Left ventricle myocardium superior (tissue), 1 donor: ENCODE results near the gene OPN3. TPM values are rescaled to one million over a fixed set of nuclear protein-coding genes. Genes with fewer than 3 reads are reported as not detected.

Experiments
- ATAC-seq: fragments of 200-7000 bp; cut with Tn5 transposase; one replicate; pipeline ENCODE4 v1.9.1; 2020; ENCODE audit warnings: mild to moderate bottlenecking, moderate library complexity
- DNase-seq: peaks from one replicate; pipeline ENCODE4 v3.0.0-alpha.2; 2020
- intact Hi-C: fragments of 100-400 bp; cut with micrococcal nuclease; formaldehyde crosslinking; loops from one replicate; pipeline ENCODE4 v1.11.0; 2022
- total RNA-seq: library from RNA; stranded (reverse); fragmentation: NEBNext Ultra II Directional; extraction: Animal tissue kit (Norgen Biotek cat#: 25700); gene quantifications from one replicate; pipeline ENCODE4 v1.2.1, GENCODE V29; 2021
- donor health status: DM: no; HTN: yes; CAD: no; lungs with severe emphysema.

Gene OPN3
- total RNA-seq, 1 donor from 2014 or later: 4.3 TPM

DNA sequence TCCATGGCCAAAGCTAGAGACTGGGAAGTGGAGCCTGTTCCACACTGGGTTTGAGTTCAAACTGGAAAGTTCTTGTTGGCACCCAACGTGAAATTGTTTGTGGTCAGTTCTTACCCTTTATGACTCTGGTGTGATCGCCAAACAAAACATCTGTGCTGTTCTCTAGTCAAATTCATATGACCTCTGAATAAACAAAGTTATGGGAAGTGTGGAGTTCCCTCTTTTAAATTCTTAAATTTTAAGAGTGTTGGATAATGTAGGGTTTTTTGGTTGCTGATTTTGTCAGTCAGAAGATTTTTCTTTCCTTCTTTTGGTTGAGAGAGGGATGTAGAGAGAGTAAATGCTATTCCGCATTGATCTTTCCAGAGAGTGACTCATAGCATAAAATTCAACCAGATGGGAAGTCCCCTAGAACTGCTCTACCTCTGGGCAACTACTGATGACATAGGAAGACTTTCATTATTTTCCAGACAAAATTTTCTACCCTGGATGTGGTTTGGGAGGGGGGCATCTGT, 36.4 kb downstream of the OPN3 start:
- intact Hi-C loops: no loop called here
- ATAC-seq (no peak), DNase-seq (no peak)

DNA sequence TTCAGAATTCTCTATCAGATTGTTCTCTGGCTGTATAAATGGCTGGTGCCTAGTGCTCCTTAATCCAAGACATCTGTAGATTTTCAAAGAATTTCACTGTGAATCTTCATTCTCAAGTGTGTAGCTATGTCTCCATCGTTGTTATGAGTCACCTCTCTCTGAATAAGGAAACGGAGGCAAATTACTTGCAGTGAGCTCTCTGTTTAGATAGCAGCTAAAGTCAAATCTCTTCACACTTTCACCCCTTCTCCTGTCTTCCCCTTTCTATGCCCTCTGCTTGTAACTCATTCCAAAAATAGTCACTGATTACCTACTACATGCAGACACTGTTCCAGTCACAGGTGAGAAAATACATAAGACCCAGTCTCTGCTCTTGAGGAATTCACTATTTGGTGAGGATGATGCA, 39.7 kb downstream of the OPN3 start:
- intact Hi-C loops: no loop called here
- ATAC-seq (no peak), DNase-seq (no peak)

DNA sequence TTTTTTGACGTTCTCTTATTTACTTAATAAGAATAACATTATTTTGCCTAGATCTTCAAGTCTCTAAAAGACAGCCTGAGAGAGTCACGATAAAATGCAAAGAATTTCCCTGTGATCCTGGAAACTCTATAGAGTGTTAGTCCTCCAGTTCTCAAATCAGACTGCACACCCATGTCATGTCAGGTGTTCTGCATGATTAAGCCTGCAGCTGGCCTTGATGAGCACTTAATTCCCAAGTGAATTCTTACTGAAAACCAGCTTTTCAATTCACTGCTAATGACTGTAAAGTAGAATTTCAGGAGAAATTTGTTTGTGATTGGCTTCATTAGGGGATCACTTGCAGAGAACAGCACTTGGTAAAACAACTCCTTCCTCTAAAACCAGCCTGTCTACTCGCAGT, 41.9 kb downstream of the OPN3 start:
- ATAC-seq: no peak
- intact Hi-C loops: no loop called here
- DNase-seq: no peak

DNA sequence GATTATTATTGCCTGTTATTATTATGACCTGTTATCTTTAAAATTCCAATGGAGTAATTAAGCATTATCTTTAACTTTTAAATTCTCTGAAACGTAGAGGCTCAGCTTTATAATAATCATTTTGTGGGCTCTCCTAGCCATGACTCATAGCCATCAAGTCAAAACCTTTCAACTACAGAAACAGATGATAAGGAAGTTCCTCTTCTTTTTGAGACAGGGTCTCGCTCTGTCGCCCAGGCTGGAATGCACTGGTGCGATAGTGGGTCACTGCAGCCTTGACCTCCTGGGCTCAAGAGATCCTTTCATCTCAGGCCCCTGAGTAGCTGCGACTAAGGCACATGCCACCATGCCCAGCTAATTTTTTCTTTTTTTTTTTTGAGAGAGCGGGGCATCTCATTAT, 43.5 kb downstream of the OPN3 start:
- no peak for DNase-seq
- intact Hi-C loops: no loop called here
- no peak for ATAC-seq

DNA sequence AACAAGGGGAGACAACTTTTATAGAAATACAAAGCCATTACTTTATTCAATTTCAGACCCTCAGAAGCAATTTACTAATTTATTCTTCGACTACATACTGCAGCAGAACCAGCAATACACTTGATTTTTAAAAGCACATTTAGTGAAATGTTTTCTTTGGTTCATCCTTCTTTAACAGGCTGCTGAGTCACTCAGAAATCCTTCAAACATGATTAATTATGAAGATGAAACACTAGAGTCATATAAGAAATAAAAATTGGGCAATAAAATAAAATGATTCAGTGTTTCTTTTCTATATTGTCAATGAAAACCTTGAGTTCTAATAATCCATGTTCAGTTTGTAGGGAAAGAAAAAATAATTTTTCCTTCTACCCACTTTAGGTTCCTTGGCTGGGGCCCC, 47.0 kb downstream of the OPN3 start:
- ATAC-seq (no peak), DNase-seq (no peak)
- intact Hi-C loops: no loop called here

DNA sequence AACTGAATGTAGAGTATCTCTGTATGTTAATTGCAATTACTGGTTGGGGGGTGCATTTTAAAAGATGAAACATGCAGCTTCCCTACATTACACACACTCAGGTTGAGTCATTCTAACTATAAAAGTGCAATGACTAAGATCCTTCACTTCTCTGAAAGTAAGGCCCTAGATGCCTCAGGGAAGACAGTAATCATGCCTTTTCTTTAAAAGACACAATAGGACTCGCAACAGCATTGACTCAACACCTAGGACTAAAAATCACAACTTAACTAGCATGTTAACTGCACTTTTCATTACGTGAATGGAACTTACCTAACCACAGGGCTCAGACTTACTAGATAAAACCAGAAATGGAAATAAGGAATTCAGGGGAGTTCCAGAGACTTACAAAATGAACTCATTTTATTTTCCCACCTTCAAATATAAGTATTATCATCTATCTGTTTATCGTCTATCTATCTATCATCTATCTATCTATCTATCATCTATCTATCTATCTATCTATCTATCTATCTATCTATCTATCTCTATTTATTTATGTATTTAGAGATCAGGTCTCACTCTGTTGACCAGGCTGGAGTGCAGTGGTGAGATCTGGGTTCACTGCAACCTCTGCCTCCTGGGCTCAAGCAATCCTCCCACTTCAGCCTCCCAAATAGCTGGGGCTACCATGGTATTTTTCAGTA, 47.8 kb downstream of the OPN3 start:
- intact Hi-C loops: no loop called here
- ATAC-seq: no peak
- no peak for DNase-seq

DNA sequence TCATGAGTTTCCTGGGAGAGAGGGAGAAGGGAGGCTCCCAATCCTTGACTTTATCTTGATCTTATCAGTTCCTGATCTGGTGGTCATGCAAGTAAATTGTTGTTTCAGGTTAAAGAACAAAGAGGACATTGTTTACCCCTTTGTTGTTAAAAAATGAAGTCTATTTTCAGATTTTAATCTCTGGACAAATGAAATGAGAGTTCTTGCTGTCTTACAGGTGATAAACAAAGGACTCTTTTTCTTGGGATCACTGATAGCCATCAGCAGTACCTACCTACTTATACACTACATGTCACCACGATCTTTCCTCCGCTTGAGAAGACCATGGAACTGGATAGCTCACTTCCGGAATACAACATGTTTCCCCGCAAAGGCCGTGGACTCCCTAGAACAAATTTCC, 48.4 kb downstream of the OPN3 start:
- no peak for ATAC-seq
- intact Hi-C loops: no loop called here
- DNase-seq: no peak

DNA sequence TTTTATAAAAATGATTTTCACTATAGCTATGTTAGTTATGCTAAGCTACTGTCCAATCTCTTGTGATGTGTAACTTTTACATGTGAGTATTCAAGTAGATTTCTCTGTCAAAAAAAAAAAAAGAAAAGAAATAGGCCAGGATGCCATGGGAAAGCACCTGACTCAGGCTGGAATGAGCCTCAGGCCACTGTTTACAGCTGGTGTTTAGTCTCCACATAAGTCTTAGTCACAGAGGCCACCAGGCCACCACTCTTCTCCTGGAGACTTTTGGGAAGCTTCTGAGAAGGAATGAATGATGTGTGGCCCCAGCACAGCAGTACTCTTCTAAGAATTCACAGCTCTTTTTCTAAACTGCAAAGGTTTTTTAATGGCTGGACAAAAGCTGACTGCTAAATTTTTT, 48.9 kb downstream of the OPN3 start:
- intact Hi-C loops: no loop called here
- ATAC-seq: no peak
- DNase-seq: no peak

DNA sequence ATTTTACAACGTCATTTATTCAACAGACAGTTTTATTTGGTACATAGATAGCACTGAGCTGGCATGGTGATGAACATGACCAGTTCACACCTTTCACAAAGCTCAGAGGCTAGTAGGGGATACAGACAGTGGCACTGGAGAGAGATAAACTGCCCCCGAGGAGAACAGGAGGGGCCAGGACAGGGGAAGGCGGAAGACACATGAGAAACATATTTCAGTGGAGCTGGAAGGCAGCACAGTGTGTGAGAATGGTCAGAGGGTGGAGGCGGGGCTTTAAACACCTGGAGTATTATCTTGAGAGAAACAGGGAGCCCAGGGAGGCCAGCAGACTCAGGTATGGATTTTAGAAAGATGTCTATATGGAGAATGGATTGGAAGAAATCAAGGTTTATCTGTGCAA, 49.5 kb downstream of the OPN3 start:
- ATAC-seq (no peak), DNase-seq (no peak)
- intact Hi-C loops: no loop called here

DNA sequence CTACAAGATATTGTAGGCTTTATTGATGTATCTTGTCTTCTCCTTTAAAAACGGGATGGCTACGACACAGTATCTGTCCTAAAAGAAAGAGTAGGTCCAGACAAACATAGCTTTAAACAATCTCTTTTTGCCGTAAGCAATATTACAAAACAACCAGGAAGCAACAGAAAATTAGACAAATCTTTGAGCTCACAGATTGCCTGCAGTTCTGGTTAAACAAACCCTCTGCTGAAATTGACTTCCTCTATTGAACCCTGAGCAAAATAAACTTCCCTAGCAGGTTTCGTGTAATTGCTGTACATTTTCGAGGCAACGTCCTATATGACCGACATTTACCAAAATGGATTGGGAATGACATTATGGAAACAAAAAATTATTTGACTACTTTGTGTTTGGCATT, 50.6 kb downstream of the OPN3 start:
- DNase-seq (no peak), ATAC-seq (no peak)
- intact Hi-C loops: no loop called here

DNA sequence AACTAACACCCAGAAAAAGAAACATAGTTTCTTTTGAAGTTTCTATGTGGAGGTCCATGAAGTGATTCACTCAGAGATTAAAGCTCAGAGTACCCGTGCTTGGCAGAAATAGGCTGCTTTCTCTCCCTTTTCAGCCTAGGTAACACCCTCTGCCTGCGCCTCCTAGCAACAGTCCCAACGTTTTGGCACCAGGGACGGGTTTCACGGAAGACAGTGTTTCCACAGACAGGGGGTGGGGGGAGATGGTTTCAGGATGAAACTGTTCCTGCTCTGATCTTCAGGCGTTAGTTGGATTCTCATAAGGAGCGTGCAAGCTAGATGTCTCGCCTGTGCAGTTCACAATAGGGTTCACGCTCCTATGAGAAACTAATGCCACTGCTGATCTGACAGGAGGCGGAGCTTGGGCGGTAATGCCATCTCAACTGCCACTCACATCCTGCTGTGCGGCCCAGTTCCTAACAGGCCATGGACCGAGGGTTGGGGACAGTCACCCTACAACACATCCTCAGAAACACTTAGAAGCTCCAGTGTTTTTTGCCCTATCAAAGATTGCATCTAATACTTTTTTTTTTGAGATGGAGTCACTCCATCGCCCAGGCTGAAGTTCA, 53.2 kb downstream of the OPN3 start:
- ATAC-seq: no peak
- intact Hi-C loops: no loop called here
- no peak for DNase-seq

DNA sequence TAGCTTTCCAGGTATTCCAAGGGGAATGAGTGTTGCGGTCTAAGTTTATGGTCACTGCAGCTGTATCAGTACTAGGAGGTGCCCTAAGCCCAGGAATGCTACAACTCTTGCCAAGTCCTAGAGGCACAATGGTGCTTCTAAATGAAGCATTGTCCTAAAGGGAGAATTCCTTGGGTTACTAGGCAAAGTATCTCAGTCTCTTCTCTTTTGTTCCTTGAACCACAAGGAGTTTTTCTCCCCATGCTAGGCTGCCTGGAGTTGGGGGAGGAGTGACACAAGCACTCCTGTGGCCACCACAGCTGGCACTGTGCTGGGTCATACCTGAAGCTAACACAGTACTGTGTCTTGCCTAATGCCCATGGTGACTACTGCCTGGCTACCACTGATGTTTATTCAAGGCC, 57.2 kb downstream of the OPN3 start:
- ATAC-seq: no peak
- intact Hi-C loops: no loop called here
- no peak for DNase-seq

DNA sequence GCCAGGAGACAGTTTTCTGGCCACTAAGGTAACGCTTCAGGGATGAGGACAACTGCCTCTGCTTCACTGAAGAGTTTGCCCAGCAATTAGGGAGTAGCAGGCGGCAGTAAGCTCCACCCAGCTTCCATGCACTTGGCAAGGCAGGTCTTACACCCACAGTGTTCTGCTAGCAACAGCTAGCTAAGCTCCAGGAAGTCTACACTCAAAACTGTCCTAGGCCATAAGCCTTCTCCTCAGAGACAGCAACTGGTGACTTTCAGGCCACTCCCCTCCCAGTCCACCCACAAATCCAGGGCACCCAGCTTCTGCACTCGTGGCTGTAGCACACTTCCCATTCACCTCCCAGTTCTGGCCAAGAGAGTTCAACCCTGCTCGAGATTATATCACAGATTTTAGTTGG, 60.7 kb downstream of the OPN3 start:
- ATAC-seq (no peak), DNase-seq (no peak)
- intact Hi-C loops: no loop called here

DNA sequence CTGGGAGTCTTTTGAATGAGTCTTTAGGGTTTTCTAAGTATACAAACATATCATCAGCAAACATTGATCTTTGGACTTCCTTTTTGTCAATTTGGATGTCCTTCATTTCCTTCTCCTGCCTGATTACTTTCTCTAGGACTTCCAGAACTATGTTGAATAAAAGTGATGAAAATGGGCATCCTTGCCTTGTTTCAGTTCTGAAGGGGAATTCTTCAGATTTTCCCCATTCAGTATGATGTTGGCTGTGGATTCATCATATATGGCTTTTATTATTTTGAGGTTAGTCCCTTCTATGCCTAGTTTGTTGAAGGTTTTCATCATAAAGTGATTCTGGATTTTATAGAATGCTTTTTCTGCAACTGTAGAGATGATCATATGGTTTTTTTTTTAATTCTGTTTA, 66.0 kb downstream of the OPN3 start:
- DNase-seq (no peak), ATAC-seq (no peak)
- intact Hi-C loops: no loop called here

DNA sequence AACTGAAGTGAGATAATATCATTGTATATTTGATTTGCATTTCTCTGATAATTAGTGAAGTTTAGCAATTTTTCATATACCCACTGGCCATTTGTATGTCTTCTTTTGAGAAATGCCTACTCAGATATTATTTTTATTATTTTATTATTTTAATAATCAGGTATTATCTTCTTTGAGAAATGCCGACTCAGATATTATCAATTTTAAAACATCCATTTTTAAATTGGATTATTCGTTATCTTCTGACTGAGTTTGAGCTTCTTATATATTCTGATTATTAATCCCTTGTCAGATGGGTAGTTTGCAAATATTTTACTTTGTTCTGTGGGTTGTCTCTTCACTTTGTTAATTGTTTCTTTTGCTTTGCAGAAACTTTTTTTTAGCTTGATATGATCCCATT, 70.3 kb downstream of the OPN3 start:
- intact Hi-C loops: no loop called here
- ATAC-seq (no peak), DNase-seq (no peak)

DNA sequence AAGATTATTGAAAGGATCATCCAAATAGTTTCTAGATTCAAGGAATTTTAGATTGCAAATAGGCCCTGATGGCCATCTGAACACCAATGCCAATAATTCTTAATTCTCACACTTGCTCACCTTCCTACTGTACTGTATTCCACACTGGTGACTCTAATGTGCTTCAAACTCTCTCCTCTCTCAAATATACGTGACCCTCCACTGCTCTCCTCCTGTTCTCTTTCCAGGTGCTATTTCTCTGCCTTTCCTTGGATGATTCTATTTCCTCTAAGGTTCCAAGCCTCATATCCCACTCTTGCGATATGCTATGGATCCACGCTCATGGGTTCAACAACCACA, 79.4 kb downstream of the OPN3 start:
- intact Hi-C loops: no loop called here
- DNase-seq (no peak), ATAC-seq (no peak)

DNA sequence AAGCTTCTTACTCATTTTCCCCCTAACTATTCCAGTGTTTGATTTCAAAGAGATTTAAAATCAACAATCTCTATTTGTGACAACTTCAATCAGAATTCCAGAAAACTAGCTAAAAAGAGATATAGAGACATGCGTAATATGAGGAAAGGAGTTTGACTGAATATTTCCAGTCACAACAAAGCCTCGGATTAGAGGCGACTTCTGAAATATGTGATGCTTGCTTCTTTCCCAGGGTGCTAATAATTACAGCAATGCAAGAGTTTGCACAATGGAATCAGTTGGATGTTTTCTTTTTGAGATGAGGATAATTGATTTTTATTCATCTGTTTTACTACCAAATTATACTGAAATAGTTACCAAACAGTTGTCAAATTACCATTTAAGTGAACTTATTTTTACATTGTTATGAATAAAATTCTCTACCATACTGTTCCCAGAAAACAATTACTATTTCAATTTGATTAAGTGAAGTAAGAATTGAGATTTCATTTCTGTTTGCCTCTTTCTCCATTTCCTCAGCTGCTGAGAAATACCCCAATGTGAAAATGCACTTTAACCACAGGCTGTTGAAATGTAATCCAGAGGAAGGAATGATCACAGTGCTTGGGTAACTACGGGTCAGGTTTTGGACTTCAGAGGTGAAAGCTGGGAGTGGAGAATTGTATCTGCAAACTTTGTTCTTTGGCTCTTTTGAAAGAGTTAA, 79.9 kb downstream of the OPN3 start:
- DNase-seq (no peak), ATAC-seq (no peak)
- intact Hi-C loops: no loop called here

DNA sequence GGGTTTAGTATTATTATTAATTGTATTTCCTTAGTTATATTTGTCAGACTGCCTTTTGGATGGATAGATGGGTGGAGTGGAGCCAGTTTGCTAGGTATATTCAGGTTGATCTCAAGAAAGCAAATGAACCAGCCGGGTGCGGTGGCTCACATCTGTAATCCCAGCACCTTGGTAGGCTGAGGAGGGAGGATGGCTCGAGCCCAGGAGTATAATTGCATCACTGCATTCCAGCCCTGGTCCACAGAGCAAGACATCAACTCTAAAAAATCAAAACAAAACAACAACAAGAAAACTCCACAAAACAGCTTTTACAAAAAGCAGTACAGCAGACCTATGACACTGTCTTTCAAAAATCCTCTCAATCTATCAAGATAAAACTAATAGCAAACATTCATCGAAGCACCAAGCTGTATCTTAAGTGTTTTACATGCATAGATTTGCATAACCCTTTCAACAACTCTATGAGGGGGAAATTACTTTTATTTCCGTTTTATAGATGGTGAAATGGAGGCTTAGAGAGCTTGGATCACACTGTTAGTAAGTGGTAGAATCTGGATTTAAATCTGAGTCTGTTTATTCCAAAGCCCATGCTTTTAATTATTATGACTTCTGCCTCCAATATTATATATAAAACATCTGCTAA, 82.5 kb downstream of the OPN3 start:
- DNase-seq (no peak), ATAC-seq (no peak)
- intact Hi-C loops: no loop called here

DNA sequence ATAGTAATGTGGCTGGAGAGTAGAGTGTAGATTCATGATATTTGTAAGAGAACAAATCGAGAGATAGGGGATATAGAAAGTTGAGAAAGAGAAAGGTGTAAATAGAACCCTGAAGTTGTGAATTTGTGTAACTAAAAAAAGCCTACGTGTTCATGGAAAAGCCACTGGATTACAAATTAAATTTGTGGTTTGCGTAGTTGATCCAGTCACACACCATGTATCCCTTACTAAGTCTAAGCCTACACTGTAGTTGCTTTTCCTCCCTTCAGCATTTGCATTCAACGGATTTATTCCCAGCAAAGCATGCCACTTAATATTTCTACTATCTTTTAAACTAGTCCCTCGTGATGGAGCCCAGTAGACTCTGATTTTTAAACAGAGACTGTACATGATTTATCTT, 83.1 kb downstream of the OPN3 start:
- DNase-seq: no peak
- intact Hi-C loops: no loop called here
- ATAC-seq: no peak

DNA sequence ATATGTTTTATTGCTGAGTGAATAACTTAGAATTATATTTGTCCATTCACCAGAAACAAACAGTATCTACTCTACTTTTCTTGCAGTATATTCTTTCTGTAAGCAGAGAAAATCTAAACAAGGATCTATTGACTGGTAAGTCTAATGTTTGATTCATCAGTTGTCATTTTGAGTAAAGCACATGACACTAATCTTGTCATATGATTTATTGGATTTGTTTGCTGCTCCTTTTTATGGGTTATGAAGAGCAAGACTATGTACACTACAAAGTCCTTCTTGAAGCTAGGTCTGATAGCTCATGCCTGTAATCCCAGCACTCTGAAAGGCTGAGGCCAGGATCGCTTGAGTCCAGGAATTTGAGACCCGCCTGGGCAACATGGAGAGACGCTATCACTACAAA, 84.6 kb downstream of the OPN3 start:
- intact Hi-C loops: no loop called here
- ATAC-seq: no peak
- no peak for DNase-seq
